ENCODE measurements around the gene RPP25L. TPM values are rescaled to one million over a fixed set of nuclear protein-coding genes. Genes with fewer than 3 reads are reported as not detected.

The RPP25L gene
- polyA plus RNA-seq, 1 experiment = 19.4 TPM

DNA sequence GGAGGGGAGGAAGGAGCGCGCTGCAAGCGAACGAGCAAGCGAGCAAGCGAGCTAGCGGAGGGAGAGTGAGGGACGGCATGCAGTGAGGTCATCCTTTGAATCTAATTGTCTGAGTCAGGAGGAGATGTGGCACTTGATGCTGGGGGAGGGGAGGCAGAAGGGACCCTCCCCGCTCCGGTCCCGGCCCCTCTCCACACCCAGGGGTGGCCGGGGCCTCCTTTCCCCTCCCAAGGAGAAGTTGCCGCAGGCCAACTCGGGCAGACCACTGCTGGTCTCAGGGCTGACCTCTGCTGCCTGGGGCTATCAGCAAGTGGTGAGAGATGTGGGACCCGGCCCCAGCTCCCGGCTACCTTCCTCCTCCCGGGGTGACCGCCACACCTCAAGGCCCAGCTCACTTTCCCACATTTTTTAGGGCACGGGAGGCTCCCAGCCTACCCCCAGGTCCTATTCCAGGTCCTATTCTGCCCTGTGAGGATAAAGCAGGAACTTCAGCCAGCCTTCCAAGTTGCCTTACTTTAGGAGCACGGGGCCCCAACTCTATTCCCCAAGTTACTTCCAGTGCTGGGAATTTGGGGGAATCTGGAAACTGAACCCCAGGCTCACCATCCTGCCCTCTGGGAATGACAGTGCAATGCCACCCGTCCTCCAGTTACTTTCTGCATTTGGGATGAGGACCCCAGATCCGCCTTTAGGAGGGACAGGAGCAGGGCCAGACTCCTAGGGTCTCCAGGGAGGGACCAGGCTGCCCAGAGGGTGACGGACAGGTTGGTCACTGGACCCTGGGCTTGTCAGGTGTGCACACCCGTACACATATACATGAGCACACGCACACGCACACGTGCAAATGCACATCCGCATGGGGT is 33.4 kb downstream of the RPP25L start:
- Histone ChIP-seq H3K27ac (ENCODE audit: low read depth, low read length) (no peak overlapping the region), H3K4me3 (ENCODE audit: low read depth, low read length) (no peak overlapping the region; the same call in 1 of the 2 replicates), H3K27me3 (ENCODE audit: control insufficient read depth, insufficient read depth, low read length) (peaks cover 84% of the 10 kb centered on the region), H3K9me3 (ENCODE audit: control insufficient read depth, insufficient read depth, low read length) (no peaks in the 10 kb centered on the region; the same call in 1 of the 2 replicates)
- CTCF ChIA-PET = interaction anchor here (1.5 to 6.6 kb wide), 2 partner anchors 13 to 31 kb away, joined by 5 to 42 read pairs; no protein-coding TSS in a partner anchor
- TF ChIP-seq, protein P1, sequence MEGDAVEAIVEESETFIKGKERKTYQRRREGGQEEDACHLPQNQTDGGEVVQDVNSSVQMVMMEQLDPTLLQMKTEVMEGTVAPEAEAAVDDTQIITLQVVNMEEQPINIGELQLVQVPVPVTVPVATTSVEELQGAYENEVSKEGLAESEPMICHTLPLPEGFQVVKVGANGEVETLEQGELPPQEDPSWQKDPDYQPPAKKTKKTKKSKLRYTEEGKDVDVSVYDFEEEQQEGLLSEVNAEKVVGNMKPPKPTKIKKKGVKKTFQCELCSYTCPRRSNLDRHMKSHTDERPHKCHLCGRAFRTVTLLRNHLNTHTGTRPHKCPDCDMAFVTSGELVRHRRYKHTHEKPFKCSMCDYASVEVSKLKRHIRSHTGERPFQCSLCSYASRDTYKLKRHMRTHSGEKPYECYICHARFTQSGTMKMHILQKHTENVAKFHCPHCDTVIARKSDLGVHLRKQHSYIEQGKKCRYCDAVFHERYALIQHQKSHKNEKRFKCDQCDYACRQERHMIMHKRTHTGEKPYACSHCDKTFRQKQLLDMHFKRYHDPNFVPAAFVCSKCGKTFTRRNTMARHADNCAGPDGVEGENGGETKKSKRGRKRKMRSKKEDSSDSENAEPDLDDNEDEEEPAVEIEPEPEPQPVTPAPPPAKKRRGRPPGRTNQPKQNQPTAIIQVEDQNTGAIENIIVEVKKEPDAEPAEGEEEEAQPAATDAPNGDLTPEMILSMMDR (IDR thresholded peaks at IDR 0.05; ENCODE audit: low read depth, low read length) = no peak
- DNase-seq (ENCODE audit: low read depth, low spot score) = no peak
- POLR2A ChIA-PET = no interaction called here

DNA sequence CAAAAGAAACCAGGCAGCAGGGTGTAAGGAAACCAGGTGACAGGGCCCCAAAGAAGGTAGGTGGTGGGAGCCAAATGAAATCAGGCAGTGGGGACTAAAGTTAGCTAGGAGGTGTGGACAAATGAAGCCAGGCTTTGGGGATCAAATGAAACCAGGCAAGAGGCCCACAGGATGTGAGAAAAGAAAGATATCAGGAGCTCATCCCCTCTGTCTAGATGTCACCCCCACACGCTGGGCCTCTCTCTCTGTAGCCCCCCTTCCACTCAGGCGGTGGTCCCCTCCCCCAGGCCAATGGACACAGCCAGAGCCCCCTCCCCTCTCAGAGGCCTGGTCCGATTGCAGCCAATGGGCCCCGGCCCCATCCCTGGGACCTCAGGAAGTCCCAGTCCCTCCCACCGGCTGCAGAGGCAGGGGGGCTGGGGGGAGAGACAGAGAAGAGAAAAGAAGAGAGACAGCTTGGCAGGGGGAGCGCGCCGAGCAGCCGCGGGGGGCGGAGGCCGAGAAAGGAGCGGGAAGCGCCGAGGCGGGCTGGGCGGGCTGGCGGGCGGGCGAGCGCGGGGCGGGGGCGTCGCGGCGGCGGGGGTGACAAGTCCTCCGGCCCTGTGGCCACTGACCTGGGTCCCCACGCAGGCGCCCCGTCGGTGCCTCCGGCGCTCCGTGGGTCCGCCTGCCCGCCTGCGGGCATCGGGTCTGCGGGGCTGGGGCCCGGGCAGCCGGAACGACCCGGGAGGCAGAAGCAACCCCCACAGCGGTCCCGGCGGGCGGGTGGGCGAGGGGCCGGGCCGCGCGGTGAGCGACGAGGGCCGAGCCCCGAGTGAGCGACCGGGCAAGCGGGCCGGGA is 34.3 kb downstream of the RPP25L start:
- H3K27me3 ChIP-seq (ENCODE audit: control insufficient read depth, insufficient read depth, low read length) = peaks cover 87% of the 10 kb centered on the region
- TF ChIP-seq, protein P1 (IDR thresholded peaks at IDR 0.05; ENCODE audit: low read depth, low read length) = no peak
- no peak for DNase-seq (ENCODE audit: low read depth, low spot score)
- CTCF ChIA-PET = interaction anchor here (0.8 to 6.6 kb wide), 4 partner anchors 14 to 174 kb away, joined by 3 to 42 read pairs (median 4); no protein-coding TSS in a partner anchor
- H3K27ac ChIP-seq (ENCODE audit: low read depth, low read length) = no peak overlapping the region
- H3K4me3 ChIP-seq (ENCODE audit: low read depth, low read length) = no peak overlapping the region; the same call in 1 of the 2 replicates
- H3K9me3 ChIP-seq (ENCODE audit: control insufficient read depth, insufficient read depth, low read length) = no peaks in the 10 kb centered on the region; the same call in 1 of the 2 replicates
- POLR2A ChIA-PET = no interaction called here

- CTCF ChIA-PET = interaction anchor here (0.8 to 6.6 kb wide), 4 partner anchors 15 to 173 kb away, joined by 3 to 42 read pairs (median 4); no protein-coding TSS in a partner anchor
- TF ChIP-seq, protein P1 (IDR thresholded peaks at IDR 0.05; ENCODE audit: low read depth, low read length) = no peak
- Histone ChIP-seq H3K27me3 (ENCODE audit: control insufficient read depth, insufficient read depth, low read length) (peaks cover 89% of the 10 kb centered on the region), H3K4me3 (ENCODE audit: low read depth, low read length) (no peak overlapping the region), H3K9me3 (ENCODE audit: control insufficient read depth, insufficient read depth, low read length) (no peaks in the 10 kb centered on the region; the same call in 1 of the 2 replicates), H3K27ac (ENCODE audit: low read depth, low read length) (no peak overlapping the region)
- no peak for DNase-seq (ENCODE audit: low read depth, low spot score)
- POLR2A ChIA-PET = no interaction called here
These were observed 35.1 kb downstream of the RPP25L start for GRCh38 chr9:34576597-34577399.

DNA sequence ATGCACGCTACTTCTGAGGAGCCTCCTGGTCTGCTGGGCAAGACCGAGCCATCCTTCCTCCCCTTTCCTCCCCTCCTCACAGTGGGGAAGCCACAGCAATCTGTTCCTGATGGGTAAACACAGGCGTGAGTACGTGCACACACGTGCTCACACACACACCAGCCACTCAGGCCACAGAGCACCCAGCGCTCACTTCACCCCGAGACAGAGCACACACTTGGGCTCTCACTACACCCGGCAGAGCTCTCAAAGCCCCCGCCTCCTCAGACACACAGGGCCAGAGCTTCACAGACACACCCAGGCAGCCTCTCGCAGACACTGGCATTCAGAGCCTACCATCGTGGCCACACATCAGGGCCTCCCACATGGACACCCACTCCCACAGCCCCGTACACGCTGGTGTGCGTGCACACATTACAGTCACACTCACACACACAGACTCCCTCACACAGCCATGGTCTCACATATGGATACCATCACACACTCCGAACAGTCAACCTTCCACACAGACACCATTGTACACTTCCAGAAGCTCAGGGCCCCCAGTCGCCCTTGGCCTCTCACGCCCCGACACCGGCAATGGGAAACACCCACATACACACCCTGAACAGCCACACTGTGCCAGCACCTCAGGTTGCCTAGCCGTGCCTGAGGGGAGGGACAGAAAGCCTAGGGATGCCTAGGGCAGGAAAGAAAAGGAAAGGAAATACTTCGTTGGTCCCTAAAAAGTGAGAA is 35.9 kb downstream of the RPP25L start:
- no peak for DNase-seq (ENCODE audit: low read depth, low spot score)
- ChIA-PET POLR2A (no interaction called here), CTCF (interaction anchor here (0.9 to 6.6 kb wide), 3 partner anchors 16 to 172 kb away, joined by 3 to 42 read pairs (median 4); no protein-coding TSS in a partner anchor)
- H3K9me3 ChIP-seq (ENCODE audit: control insufficient read depth, insufficient read depth, low read length) = no peaks in the 10 kb centered on the region; the same call in 1 of the 2 replicates
- H3K27me3 ChIP-seq (ENCODE audit: control insufficient read depth, insufficient read depth, low read length) = peaks cover 88% of the 10 kb centered on the region
- H3K4me3 ChIP-seq (ENCODE audit: low read depth, low read length) = no peak overlapping the region
- TF ChIP-seq, protein P1 (IDR thresholded peaks at IDR 0.05; ENCODE audit: low read depth, low read length) = no peak
- no peak overlapping the region for H3K27ac ChIP-seq (ENCODE audit: low read depth, low read length)
